Epithelial cell of esophagus (primary cell): ENCODE data around the gene PTDSS2.
"Not testable (repeated sequence)": the region's sequence is repeated elsewhere in the genome, so short reads cannot be mapped to it uniquely, and the experiment has no call there.

ENCODE experiments used
- DNase-seq: peaks from one replicate; pipeline ENCODE4 v3.0.0; 2010; ENCODE audit warnings: low read depth
- H3K4me3 ChIP-seq: 2 replicates; pipeline ENCODE4 v1.5.1; 2011; ENCODE audit warnings: mild to moderate bottlenecking, low read length, control low read depth
- TF ChIP-seq, protein P1 (sequence below): IDR thresholded peaks from 2 replicates; pipeline ENCODE4 v1.5.1; 2011; ENCODE audit warnings: low read depth, mild to moderate bottlenecking, low read length, control low read depth, inconsistent platforms; ENCODE audit not compliant: insufficient read depth; ENCODE audit errors: missing control alignments

PTDSS2 gene

DNA sequence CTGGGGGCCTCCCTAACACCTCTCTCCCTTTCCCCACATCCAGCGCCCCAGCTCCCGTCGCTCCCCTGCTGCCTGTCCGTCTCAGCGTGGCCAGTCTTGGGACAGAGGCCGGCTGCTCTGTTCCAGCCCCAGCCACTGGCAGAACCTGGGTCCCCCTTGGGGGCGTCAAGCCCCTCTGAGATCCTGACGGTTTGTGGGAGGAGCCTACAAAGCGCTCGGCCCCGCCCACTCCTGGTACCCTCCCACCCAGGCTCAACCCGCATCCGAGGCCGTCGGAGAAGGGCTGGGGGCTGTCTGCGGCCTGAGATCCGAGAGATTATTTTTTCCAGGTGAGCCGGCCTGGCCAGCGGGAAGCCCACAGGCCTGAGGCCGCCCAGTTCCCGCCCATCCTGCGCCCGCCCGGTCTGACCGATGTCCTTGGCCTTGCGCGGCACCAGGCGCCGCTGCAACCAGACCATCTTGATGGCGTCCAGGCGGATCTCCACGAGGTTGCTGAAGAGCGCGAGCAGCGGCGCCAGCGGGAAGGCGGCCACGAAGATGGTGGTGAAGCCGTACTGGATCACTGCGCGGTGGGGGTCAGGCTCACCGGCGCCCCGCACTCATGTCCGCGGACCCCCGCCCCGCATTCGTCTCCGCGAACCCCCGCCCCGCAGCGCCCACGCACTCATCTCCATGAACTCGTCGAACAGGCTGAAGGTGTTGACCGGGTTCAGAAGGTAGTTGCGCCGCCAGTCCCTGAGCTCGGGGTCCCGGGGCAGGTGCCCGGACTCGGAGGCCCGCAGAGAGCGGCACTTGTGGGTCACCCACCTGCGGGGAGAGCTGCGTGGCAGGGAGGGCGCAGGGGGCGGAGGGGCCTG is 29.8 kb upstream of the PTDSS2 start:
- TF ChIP-seq, protein P1, sequence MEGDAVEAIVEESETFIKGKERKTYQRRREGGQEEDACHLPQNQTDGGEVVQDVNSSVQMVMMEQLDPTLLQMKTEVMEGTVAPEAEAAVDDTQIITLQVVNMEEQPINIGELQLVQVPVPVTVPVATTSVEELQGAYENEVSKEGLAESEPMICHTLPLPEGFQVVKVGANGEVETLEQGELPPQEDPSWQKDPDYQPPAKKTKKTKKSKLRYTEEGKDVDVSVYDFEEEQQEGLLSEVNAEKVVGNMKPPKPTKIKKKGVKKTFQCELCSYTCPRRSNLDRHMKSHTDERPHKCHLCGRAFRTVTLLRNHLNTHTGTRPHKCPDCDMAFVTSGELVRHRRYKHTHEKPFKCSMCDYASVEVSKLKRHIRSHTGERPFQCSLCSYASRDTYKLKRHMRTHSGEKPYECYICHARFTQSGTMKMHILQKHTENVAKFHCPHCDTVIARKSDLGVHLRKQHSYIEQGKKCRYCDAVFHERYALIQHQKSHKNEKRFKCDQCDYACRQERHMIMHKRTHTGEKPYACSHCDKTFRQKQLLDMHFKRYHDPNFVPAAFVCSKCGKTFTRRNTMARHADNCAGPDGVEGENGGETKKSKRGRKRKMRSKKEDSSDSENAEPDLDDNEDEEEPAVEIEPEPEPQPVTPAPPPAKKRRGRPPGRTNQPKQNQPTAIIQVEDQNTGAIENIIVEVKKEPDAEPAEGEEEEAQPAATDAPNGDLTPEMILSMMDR = no peak
- no peak overlapping the region for H3K4me3 ChIP-seq
- no peak for DNase-seq

DNA sequence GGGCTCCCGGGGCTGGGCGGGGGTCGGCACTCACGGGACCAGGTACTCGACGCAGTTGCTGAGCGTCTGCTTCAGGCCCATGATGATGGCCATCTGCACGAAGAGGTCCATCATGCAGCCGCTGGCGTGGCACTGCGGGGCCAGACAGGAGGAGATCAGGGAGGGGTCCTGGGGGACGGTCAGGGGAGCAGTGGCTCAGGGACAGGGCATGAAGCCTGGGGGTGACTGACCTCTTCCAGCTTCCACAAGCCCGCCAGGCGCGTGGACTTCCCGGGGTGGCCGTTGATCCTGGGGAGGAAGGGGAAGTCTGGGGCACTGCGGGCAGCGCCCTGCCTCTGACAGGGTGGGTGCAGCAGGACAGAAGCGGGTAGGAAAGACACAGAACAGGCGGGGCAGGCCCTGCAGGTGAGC is 29.2 kb upstream of the PTDSS2 start:
- no peak for DNase-seq
- TF ChIP-seq, protein P1 = no peak
- H3K4me3 ChIP-seq = no peak overlapping the region

DNA sequence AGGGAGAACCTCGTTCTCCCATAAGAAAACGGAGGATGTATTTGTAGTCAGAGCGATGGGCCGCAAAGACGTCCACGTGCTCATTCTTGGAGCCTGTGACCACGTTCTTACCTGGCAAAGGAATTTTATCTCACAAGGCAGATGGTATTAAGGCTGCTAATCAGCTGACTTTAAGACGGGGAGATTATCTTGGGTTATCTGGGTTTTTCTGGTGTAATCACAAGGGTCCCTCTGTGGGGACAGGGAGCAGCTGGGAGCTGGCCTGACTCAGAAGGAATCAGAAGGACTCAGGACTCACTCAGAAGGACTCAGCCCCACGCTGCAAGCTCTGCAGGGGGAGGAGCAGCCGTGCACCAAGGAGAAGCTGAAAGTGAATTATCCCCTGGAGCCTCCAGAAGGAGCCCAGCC is 27.8 kb upstream of the PTDSS2 start:
- no peak overlapping the region for H3K4me3 ChIP-seq
- no peak for DNase-seq
- TF ChIP-seq, protein P1 = no peak

DNA sequence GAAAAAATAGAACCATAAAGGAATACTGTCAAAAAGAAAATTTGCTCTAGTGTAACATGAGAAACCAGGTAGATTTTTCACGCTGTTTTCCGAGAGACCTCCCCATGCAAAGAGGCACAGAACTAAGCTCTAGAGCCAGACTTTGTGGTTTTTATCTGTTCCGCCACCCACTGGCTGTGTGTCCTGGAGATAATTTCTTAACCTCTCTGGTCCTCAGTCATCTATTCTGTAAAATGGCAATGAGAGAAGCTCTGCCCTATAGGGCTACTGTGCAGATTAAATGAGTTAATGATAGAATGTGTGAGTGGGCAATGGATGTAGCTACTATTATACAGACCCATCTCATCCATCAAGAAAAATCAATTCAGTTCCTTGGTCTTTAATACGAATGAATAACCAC is 25.8 kb upstream of the PTDSS2 start:
- no peak overlapping the region for H3K4me3 ChIP-seq
- TF ChIP-seq, protein P1 = no peak
- no peak for DNase-seq

DNA sequence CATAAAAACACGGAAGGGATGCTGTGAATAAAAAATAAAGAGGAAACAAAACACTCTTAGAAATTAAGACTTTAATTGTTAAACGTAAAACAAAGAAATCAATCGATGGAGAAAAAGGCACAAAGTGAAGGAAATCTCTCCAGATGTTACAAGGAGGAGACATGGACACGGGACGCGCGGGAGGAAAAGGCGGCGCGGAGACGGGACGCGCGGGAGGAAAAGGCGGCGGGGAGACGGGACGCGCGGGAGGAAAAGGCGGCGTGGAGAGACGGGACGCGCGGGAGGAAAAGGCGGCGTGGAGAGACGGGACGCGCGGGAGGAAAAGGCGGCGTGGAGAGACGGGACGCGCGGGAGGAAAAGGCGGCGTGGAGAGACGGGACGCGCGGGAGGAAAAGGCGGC is 25.3 kb upstream of the PTDSS2 start:
- not testable (repeated sequence) for DNase-seq, H3K4me3 ChIP-seq

DNA sequence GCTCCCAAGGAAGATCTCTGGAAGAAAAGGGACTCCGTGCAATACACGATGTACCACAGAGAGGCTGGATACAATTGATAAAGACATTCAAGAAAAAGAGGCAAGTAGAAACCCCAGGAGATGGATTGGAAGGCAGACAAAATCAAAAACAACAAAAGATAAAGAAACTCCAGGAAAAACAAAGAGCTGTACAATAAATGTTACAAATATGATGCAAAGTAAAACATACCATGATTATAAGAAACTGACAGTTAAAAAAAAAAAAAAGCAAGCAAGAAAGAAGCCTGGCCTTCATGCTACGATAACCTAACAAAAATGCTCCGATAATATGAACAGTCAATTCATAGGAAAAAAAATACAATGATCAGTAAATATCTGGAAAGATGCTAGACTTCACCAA is 24.8 kb upstream of the PTDSS2 start:
- DNase-seq = no peak
- H3K4me3 ChIP-seq = no peak overlapping the region
- TF ChIP-seq, protein P1 = no peak

DNA sequence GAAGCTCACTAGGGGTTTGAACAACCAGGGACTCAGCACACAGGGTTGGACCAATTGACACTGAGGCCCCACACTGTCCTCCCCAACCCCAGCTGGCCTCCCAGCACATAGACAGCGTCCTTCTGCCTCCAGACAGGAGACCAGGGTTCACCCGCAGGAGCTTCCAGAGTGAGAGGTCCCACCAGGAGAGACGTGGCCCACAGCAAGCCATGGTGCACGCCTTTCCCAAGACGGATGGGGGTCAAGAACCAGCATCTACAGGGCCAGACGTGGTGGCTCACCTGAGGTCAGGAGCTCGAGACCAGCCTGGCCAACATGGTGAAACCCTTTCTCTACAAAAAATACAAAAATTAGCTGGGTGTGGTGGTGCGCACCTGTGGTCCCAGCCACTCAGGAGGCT is 23.2 kb upstream of the PTDSS2 start:
- TF ChIP-seq, protein P1 = no peak
- DNase-seq = no peak
- no peak overlapping the region for H3K4me3 ChIP-seq

DNA sequence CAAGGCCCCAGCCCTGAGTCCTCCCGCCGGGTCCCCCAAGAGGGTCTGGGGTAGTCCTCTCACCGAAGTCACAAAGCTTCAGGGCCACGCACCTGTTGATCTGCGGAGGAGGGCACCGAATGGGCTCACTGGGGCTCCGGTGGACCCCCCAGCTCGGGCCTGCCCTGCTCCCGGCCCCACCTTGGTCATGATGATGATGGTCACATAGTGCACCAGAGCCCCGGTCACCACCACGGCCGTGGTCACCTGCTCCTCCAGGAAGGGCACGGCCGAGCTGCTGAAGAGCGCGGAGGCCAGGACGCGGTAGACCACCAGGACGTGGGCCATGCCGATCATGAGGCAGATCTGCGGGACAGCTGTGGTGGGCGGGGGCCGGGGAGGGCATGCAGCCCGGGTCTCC is 21.8 kb upstream of the PTDSS2 start:
- TF ChIP-seq, protein P1 = no peak
- no peak overlapping the region for H3K4me3 ChIP-seq
- no peak for DNase-seq
